GM13977 (cell line): Measurements from ENCODE around the gene COMMD1.
"Not testable (repeated sequence)": the region's sequence is repeated elsewhere in the genome, so short reads cannot be mapped to it uniquely, and the experiment has no call there.

Experiments
- DNase-seq: peaks from one replicate; pipeline ENCODE4 v3.0.0; 2012; ENCODE audit warnings: low spot score
- CTCF ChIP-seq: IDR thresholded peaks from 2 replicates; pipeline ENCODE4 v1.5.1; 2012; ENCODE audit warnings: mild to moderate bottlenecking, control low read depth; ENCODE audit not compliant: insufficient read depth; ENCODE audit errors: extremely low read depth, missing control alignments
- in situ Hi-C: fragments of 300-500 bp; cut with MboI; formaldehyde crosslinking; loops from one replicate; pipeline ENCODE4 v1.12.0; 2022; ENCODE audit warnings: low sequenced_read_pairs, low pct_unique_long_range_greater_than_20kb, mixed read lengths, inconsistent platforms; ENCODE audit not compliant: unreplicated experiment

Gene COMMD1

GRCh38 chr2:62141142-62141740 is 235.8 kb downstream of the COMMD1 start:
- in situ Hi-C loops: no loop called here
- TF ChIP-seq CTCF: no peak
- DNase-seq: no peak

- no peak for TF ChIP-seq CTCF
Observed at GRCh38 chr2:62142054-62142453, 236.6 kb downstream of the COMMD1 start.

GRCh38 chr2:62143696-62144095 is 238.2 kb downstream of the COMMD1 start:
- DNase-seq: no peak

More at GRCh38 chr2:62142054-62142453, 236.6 kb downstream of the COMMD1 start:
- DNase-seq: no peak
- in situ Hi-C loops: no loop called here

GRCh38 chr2:62144689-62145477 is 239.4 kb downstream of the COMMD1 start:
- in situ Hi-C loops: no loop called here
- no peak for DNase-seq
- TF ChIP-seq CTCF: no peak

More at GRCh38 chr2:62143696-62144095, 238.2 kb downstream of the COMMD1 start:
- TF ChIP-seq CTCF: no peak
- in situ Hi-C loops: no loop called here

GRCh38 chr2:62145478-62146100 is 240.1 kb downstream of the COMMD1 start:
- DNase-seq: peak; percentile 16
- in situ Hi-C loops: no loop called here
- no peak for TF ChIP-seq CTCF

GRCh38 chr2:62146790-62147189 is 241.3 kb downstream of the COMMD1 start:
- in situ Hi-C loops, DNase-seq: not testable (repeated sequence)

DNA sequence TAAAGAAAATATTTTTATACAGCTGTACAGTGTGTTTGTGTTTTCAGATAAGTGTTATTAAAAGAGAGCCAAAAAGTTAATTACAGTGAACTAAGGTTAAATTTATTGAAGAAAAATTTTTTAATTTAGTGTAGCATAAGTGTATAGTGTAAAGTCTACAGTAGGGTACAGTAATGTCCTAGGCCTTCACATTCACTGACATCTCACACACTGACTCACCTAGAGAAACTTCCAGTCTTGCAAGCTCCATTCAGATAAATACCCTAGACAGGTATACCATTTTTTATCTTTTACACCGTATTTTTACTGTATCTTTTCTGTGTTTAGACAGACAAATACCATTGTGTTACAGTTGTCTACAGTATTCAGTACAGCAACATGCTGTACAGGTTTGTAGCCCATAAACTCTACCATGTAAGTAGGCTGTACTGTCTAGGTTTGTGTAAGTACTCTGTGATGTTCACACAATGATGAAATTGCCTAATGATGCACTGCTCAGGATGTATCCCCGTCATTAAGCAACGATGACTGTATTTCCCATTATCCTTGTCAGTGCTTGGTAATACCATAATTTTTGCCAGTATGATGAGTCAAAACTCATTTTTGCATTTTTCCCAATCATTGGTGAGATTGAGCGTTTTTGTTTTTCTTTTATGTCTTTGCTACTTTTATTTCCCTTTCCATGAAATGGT is 242.3 kb downstream of the COMMD1 start:
- no peak for DNase-seq
- TF ChIP-seq CTCF: no peak
- in situ Hi-C loops: no loop called here
